Astrocyte (in vitro differentiated cells and primary cell): ENCODE data around the gene VIPR2. TPM values are rescaled to one million over a fixed set of nuclear protein-coding genes. Genes with fewer than 3 reads are reported as not detected.

Experiments
- DNase-seq: peaks from one replicate; pipeline ENCODE4 v3.0.0-alpha.2; 2010; ENCODE audit warnings: low read depth
- FAIRE-seq: peaks from 2 replicates; lab custom pipeline; 2011; peaks lifted over from hg19 to GRCh38; lab: Jason Lieb, UNC
- H2AFZ ChIP-seq: 2 replicates; pipeline ENCODE4 v1.6.0; 2012; ENCODE audit warnings: low read depth, low read length, inconsistent platforms
- H3K27ac ChIP-seq: 2 replicates; pipeline ENCODE4 v1.5.1; 2011; ENCODE audit warnings: low read depth, low read length, inconsistent platforms
- H3K27me3 ChIP-seq: 2 replicates; pipeline ENCODE4 v1.6.0; 2011; ENCODE audit warnings: low read length, inconsistent platforms; ENCODE audit not compliant: insufficient read depth
- H3K36me3 ChIP-seq: 2 replicates; pipeline ENCODE4 v1.5.1; 2011; ENCODE audit warnings: low read length, inconsistent platforms; ENCODE audit not compliant: insufficient read depth
- H3K4me1 ChIP-seq: 2 replicates; pipeline ENCODE4 v1.5.1; 2011; ENCODE audit warnings: low read length, inconsistent platforms; ENCODE audit not compliant: insufficient read depth
- H3K4me2 ChIP-seq: 2 replicates; pipeline ENCODE4 v1.6.0; 2012; ENCODE audit warnings: low read length, inconsistent platforms
- H3K4me3 ChIP-seq: 2 replicates; pipeline ENCODE4 v1.5.1; 2011; ENCODE audit warnings: low read depth, mild to moderate bottlenecking, low read length, inconsistent platforms; ENCODE audit not compliant: insufficient read depth
- H3K79me2 ChIP-seq: 2 replicates; pipeline ENCODE4 v1.6.0; 2012; ENCODE audit warnings: mild to moderate bottlenecking, low read length, inconsistent platforms; ENCODE audit not compliant: insufficient read depth
- H3K9ac ChIP-seq: 2 replicates; pipeline ENCODE4 v1.6.0; 2012; ENCODE audit warnings: mild to moderate bottlenecking, low read length, inconsistent platforms
- H3K9me3 ChIP-seq: 2 replicates; pipeline ENCODE4 v1.5.1; 2012; ENCODE audit warnings: low read depth, mild to moderate bottlenecking, low read length, inconsistent platforms; ENCODE audit not compliant: insufficient read depth
- H4K20me1 ChIP-seq: 2 replicates; pipeline ENCODE4 v1.6.0; 2012; ENCODE audit warnings: low read length, inconsistent platforms; ENCODE audit not compliant: insufficient read depth
- H3K27ac Mint-ChIP-seq: one replicate; pipeline ENCODE4 v1.8.0; 2021; ENCODE audit warnings: mild to moderate bottlenecking, mixed read lengths; ENCODE audit not compliant: unreplicated experiment
- H3K27me3 Mint-ChIP-seq: one replicate; pipeline ENCODE4 v1.8.0; 2021; ENCODE audit warnings: low read depth, mixed read lengths; ENCODE audit not compliant: unreplicated experiment
- H3K36me3 Mint-ChIP-seq: one replicate; pipeline ENCODE4 v1.8.0; 2021; ENCODE audit warnings: low read depth, mixed read lengths; ENCODE audit not compliant: unreplicated experiment
- H3K4me1 Mint-ChIP-seq: one replicate; pipeline ENCODE4 v1.8.0; 2021; ENCODE audit warnings: low read depth, mixed read lengths; ENCODE audit not compliant: unreplicated experiment
- H3K4me3 Mint-ChIP-seq: one replicate; pipeline ENCODE4 v1.8.0; 2021; ENCODE audit warnings: mild to moderate bottlenecking, moderate library complexity, mixed read lengths; ENCODE audit not compliant: unreplicated experiment
- H3K9me3 Mint-ChIP-seq: one replicate; pipeline ENCODE4 v1.8.0; 2021; ENCODE audit warnings: mild to moderate bottlenecking, mixed read lengths; ENCODE audit not compliant: unreplicated experiment
- CTCF ChIP-seq: IDR thresholded peaks from 2 replicates; pipeline ENCODE4 v1.5.1; 2011; ENCODE audit warnings: low read depth, mild to moderate bottlenecking, inconsistent platforms, low read length, moderate library complexity; ENCODE audit not compliant: insufficient read depth
- EZH2 ChIP-seq: IDR thresholded peaks from 2 replicates; pipeline ENCODE4 v1.6.1; 2012; ENCODE audit warnings: mild to moderate bottlenecking, low read length, inconsistent platforms; ENCODE audit not compliant: insufficient read depth
- total RNA-seq: library from RNA; stranded (reverse); gene quantifications from 2 replicates; pipeline ENCODE4 v1.2.1, GENCODE V29; 2021

Gene VIPR2
- total RNA-seq, 1 donor from 2014 or later, result 0.68 TPM

- Mint-ChIP-seq H3K27ac (no peak overlapping the region), H3K4me1 (no peaks in the 10 kb centered on the region), H3K9me3 (no peaks in the 10 kb centered on the region), H3K27me3 (peaks cover 7% of the 10 kb centered on the region), H3K4me3 (no peak overlapping the region), H3K36me3 (no peaks in the 10 kb centered on the region)
- FAIRE-seq (no peak), DNase-seq (no peak)
- Histone ChIP-seq H3K9me3 (no peaks in the 10 kb centered on the region), H2AFZ (no peak overlapping the region), H3K4me3 (no peak overlapping the region), H3K9ac (no peak overlapping the region), H3K4me1 (no peaks in the 10 kb centered on the region), H4K20me1 (no peaks in the 10 kb centered on the region), H3K36me3 (no peaks in the 10 kb centered on the region), H3K79me2 (no peaks in the 10 kb centered on the region), H3K4me2 (no peak overlapping the region), H3K27me3 (no peaks in the 10 kb centered on the region), H3K27ac (no peak overlapping the region)
- TF ChIP-seq EZH2, result no peak
- TF ChIP-seq CTCF, result no peak
Measured at GRCh38 chr7:159075563-159076238, 69.0 kb downstream of the VIPR2 start.

GRCh38 chr7:159071260-159071659 is 73.4 kb downstream of the VIPR2 start:
- Histone ChIP-seq H3K27ac (no peak overlapping the region), H3K79me2 (no peaks in the 10 kb centered on the region), H3K27me3 (no peaks in the 10 kb centered on the region), H3K4me3 (no peak overlapping the region), H2AFZ (no peak overlapping the region), H3K4me1 (no peaks in the 10 kb centered on the region), H3K9me3 (no peaks in the 10 kb centered on the region), H3K4me2 (no peak overlapping the region), H3K9ac (no peak overlapping the region), H4K20me1 (no peaks in the 10 kb centered on the region), H3K36me3 (no peaks in the 10 kb centered on the region)
- Mint-ChIP-seq H3K9me3 (no peaks in the 10 kb centered on the region), H3K4me3 (no peak overlapping the region), H3K27me3 (peaks cover 22% of the 10 kb centered on the region), H3K36me3 (no peaks in the 10 kb centered on the region), H3K4me1 (no peaks in the 10 kb centered on the region), H3K27ac (no peak overlapping the region)
- no peak for TF ChIP-seq CTCF
- no peak for TF ChIP-seq EZH2
- FAIRE-seq, result no peak
- DNase-seq, result no peak

- no peaks in the 10 kb centered on the region for H3K36me3 Mint-ChIP-seq
- no peaks in the 10 kb centered on the region for H3K79me2 ChIP-seq
- no peak overlapping the region for H2AFZ ChIP-seq
- DNase-seq (no peak), FAIRE-seq (no peak)
- no peak overlapping the region for H3K4me3 Mint-ChIP-seq
- H3K27ac Mint-ChIP-seq, result no peak overlapping the region
- no peaks in the 10 kb centered on the region for H3K9me3 ChIP-seq
- no peaks in the 10 kb centered on the region for H3K36me3 ChIP-seq
- no peaks in the 10 kb centered on the region for H3K4me1 ChIP-seq
- no peak for TF ChIP-seq CTCF
- TF ChIP-seq EZH2, result no peak
- H3K9me3 Mint-ChIP-seq, result no peaks in the 10 kb centered on the region
- H3K9ac ChIP-seq, result no peak overlapping the region
- peaks cover 22% of the 10 kb centered on the region for H3K27me3 Mint-ChIP-seq
- H3K27me3 ChIP-seq, result no peaks in the 10 kb centered on the region
- no peaks in the 10 kb centered on the region for H4K20me1 ChIP-seq
- no peak overlapping the region for H3K4me2 ChIP-seq
- H3K4me3 ChIP-seq, result no peak overlapping the region
- H3K4me1 Mint-ChIP-seq, result no peaks in the 10 kb centered on the region
- H3K27ac ChIP-seq, result no peak overlapping the region
Measured at GRCh38 chr7:159070431-159071148, 74.1 kb downstream of the VIPR2 start.
